Measurements from ENCODE around the gene PDGFC.

GRCh38 chr4:156825074-156825473 lies 146.5 kb downstream of the PDGFC start:
- TF ChIP-seq EZH2 (IDR thresholded peaks at IDR 0.05): no peak
- no peak for TF ChIP-seq POLR2AphosphoS5 (IDR thresholded peaks at IDR 0.05; ENCODE audit: borderline replicate concordance, low read depth, low read length)
- no peak for TF ChIP-seq FOXP2 (optimal IDR thresholded peaks at IDR 0.05; ENCODE audit: control extremely low read depth, extremely low read length, insufficient read depth)
